PC-9 (cell line): Measurements from ENCODE around the gene IDH3G. TPM values are rescaled to one million over a fixed set of nuclear protein-coding genes. Genes with fewer than 3 reads are reported as not detected.

Experiments
- BruUV-seq: library from RNA; stranded (reverse); fragments of 400-500 nt; replicated peaks from 2 replicates; lab custom pipeline; 2021; lab: Mats Ljungman, UMichigan
- CTCF ChIA-PET: fragments of 300-600 bp; sonication (Branson Sonifier 250); formaldehyde crosslinking; loops from one replicate; lab custom pipeline; 2022; ENCODE audit warnings: antibody characterized with exemption; lab: Charles Lee
- POLR2A ChIA-PET: fragments of 300-600 bp; sonication (Branson Sonifier 250); formaldehyde crosslinking; loops from one replicate; lab custom pipeline; 2022; ENCODE audit warnings: antibody characterized with exemption; ENCODE audit not compliant: unreplicated experiment; lab: Charles Lee
- DNase-seq, 2 experiments: peaks; one replicate each; pipeline versions ENCODE4 v3.0.0 to v3.0.0-alpha.2; 2015 to 2022; ENCODE audit warnings: mixed read lengths in 1 of 2
- H2AFZ ChIP-seq: fragments of 200-600 bp; sonication (generic); 2 replicates; pipeline ENCODE4 v1.8.1; 2017; ENCODE audit warnings: antibody characterized with exemption
- H3F3A ChIP-seq: fragments of 200-600 bp; sonication (generic); 2 replicates; pipeline ENCODE4 v1.8.1; 2017; ENCODE audit warnings: antibody characterized with exemption, mild to moderate bottlenecking, low read depth; ENCODE audit not compliant: insufficient read depth
- H3K27ac ChIP-seq: fragments of 200-600 bp; sonication (generic); 2 replicates; pipeline ENCODE4 v1.6.1; 2016; ENCODE audit warnings: mixed run types
- H3K27me3 ChIP-seq: fragments of 200-600 bp; sonication (generic); 2 replicates; pipeline ENCODE4 v1.6.1; 2016; ENCODE audit warnings: low read depth, mixed run types; ENCODE audit not compliant: insufficient read depth
- H3K36me3 ChIP-seq: fragments of 200-600 bp; sonication (generic); 2 replicates; pipeline ENCODE4 v1.6.1; 2016; ENCODE audit warnings: low read depth, mixed run types
- H3K4me1 ChIP-seq: fragments of 200-600 bp; sonication (generic); replicated peaks from 2 replicates; pipeline ENCODE4 v1.6.1; 2016; ENCODE audit warnings: mixed run types; ENCODE audit not compliant: insufficient read depth
- H3K4me2 ChIP-seq: fragments of 200-600 bp; sonication (generic); 2 replicates; pipeline ENCODE4 v1.6.1; 2017; ENCODE audit warnings: mixed run types
- H3K4me3 ChIP-seq: fragments of 200-600 bp; sonication (generic); 2 replicates; pipeline ENCODE4 v1.6.1; 2016; ENCODE audit warnings: mixed run types
- H3K79me2 ChIP-seq: fragments of 200-600 bp; sonication (generic); 2 replicates; pipeline ENCODE4 v1.6.1; 2017; ENCODE audit warnings: low read depth, mixed run types
- H3K9me2 ChIP-seq: fragments of 200-600 bp; sonication (generic); 2 replicates; pipeline ENCODE4 v1.8.1; 2017; ENCODE audit warnings: mild to moderate bottlenecking; ENCODE audit not compliant: insufficient read depth
- H3K9me3 ChIP-seq: fragments of 200-600 bp; sonication (generic); 2 replicates; pipeline ENCODE4 v1.8.1; 2016; ENCODE audit warnings: low read depth; ENCODE audit not compliant: insufficient read depth
- H4K20me1 ChIP-seq: fragments of 200-600 bp; sonication (generic); 2 replicates; pipeline ENCODE4 v1.8.1; 2017; ENCODE audit not compliant: insufficient read depth
- EZH2 ChIP-seq: fragments of 200-600 bp; sonication (generic); IDR thresholded peaks from 2 replicates; pipeline ENCODE4 v1.8.0; 2017; ENCODE audit warnings: antibody characterized with exemption, low read depth
- intact Hi-C: fragments of 100-400 bp; cut with micrococcal nuclease; formaldehyde crosslinking; loops from one replicate; pipeline ENCODE4 v1.10.0; 2022; ENCODE audit not compliant: unreplicated experiment
- total RNA-seq: library from RNA; stranded (reverse); gene quantifications from 2 replicates; pipeline ENCODE4 v1.2.3, GENCODE V29; 2021
- TF ChIP-seq, protein P1 (sequence below): fragments of 200-600 bp; sonication (generic); conservative IDR thresholded peaks from 2 replicates; pipeline ENCODE4 v1.6.1; 2017; ENCODE audit warnings: mixed run types, antibody characterized with exemption, mild to moderate bottlenecking, moderate library complexity

IDH3G gene
- total RNA-seq, 1 experiment from 2014 or later, result 63.4 TPM

DNA sequence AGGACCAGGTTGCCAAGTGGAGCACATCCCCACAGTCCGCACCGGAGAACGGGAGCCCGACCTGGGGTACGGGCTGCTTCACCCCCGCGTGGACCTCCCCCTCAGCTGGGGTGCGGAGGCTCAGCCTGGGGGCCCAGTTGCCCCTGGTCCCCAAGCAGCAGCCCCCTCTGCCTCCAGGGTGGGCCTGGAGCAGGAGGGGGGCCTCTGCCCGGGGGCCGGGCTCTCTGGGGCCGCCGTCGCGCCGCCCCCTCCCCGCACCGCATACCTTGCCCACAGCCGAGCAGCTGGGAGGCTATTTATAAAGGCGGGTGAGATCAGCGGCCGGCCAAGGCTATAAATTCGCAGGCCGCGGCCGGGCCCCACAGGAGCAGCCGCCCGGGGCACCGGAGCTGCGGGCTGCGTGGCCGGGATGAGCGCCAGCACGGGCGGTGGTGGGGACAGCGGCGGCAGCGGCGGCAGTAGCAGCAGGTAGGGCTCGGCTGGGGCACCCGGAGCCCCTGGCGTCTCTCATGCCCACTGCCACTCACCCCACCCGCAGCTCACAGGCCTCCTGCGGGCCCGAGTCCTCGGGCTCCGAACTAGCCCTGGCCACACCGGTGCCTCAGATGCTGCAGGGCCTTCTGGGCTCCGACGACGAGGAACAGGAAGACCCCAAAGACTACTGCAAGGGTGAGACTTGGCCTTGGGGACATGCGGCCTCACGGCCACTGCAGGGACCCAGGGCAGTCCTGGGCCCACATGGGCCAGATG lies 13.3 kb downstream of the IDH3G start, which contains the start of gene SRPK3:
Gene SRPK3 (plus strand): TSS at position 364 of the 750 bp plus-strand sequence. CDS start 46 bp downstream, at position 410.
- Histone ChIP-seq H3K36me3 (no peaks in the 10 kb centered on the region), H3K27ac (no peak within 1 kb of the TSS), H3K4me1 (no peaks in the 10 kb centered on the region), H3K9me3 (no peaks in the 10 kb centered on the region), H3K79me2 (no peaks in the 10 kb centered on the region), H4K20me1 (no peaks in the 10 kb centered on the region), H3F3A (no peaks in the 10 kb centered on the region), H3K9me2 (no peaks in the 10 kb centered on the region), H3K4me2 (no peak within 1 kb of the TSS), H3K27me3 (no peaks in the 10 kb centered on the region), H2AFZ (no peak within 1 kb of the TSS), H3K4me3 (no peak within 1 kb of the TSS)
- BruUV-seq, result no TSS peak
- intact Hi-C loops, result no loop called here
- no peak for DNase-seq
- TF ChIP-seq, protein P1, sequence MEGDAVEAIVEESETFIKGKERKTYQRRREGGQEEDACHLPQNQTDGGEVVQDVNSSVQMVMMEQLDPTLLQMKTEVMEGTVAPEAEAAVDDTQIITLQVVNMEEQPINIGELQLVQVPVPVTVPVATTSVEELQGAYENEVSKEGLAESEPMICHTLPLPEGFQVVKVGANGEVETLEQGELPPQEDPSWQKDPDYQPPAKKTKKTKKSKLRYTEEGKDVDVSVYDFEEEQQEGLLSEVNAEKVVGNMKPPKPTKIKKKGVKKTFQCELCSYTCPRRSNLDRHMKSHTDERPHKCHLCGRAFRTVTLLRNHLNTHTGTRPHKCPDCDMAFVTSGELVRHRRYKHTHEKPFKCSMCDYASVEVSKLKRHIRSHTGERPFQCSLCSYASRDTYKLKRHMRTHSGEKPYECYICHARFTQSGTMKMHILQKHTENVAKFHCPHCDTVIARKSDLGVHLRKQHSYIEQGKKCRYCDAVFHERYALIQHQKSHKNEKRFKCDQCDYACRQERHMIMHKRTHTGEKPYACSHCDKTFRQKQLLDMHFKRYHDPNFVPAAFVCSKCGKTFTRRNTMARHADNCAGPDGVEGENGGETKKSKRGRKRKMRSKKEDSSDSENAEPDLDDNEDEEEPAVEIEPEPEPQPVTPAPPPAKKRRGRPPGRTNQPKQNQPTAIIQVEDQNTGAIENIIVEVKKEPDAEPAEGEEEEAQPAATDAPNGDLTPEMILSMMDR, result no peak
- TF ChIP-seq EZH2, result no peak
- CTCF ChIA-PET, result no interaction called here
- POLR2A ChIA-PET, result no interaction called here

DNA sequence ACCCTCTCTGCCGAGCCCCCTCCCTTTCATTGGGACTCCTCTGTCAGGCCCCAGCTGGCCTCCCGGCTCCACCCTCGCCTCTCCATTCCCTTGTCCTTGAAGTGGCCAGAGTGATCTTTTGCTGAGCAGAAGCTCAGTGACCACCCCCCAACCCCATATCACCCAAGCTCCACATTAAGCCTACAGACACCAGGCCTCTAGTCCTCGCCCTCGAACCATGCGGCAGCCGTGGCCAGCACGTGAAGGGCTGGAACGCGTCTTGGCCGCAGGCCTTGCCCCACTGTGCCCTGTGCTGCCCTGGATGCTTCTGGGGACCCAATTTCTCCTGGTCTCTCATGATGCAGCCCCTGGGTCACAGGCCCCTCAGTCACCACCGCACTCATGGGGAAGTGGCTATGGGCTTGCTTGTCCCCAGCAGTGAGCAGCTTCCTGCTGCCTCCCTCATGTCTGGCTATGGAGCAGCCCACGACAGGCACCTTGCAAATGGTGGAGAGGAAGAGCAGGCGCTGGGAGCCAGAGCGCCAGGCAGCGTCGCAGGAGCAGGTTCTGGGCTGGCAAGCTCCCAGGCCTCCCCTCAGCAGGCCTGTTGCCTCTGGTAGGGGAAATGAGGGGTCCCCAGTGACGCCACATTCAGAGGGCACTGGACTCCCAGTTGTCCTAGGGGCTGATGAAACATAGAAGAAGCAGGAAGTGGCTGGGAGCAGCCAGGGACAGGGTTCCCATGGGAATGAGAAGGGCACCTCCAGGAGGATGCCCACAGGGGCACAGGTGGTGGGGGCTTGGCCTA lies 14.1 kb downstream of the IDH3G start:
- no peaks in the 10 kb centered on the region for H3K36me3 ChIP-seq
- no peak overlapping the region for H3K27ac ChIP-seq
- DNase-seq, result no peak
- BruUV-seq, result no TSS peak
- no peak overlapping the region for H3K4me2 ChIP-seq
- POLR2A ChIA-PET, result interaction anchor here (0.6 kb wide), 1 partner anchor 48 kb away, joined by 3 read pairs; no protein-coding TSS in a partner anchor
- no peak overlapping the region for H2AFZ ChIP-seq
- no peak overlapping the region for H3K4me3 ChIP-seq
- no peaks in the 10 kb centered on the region for H3K9me3 ChIP-seq
- no peaks in the 10 kb centered on the region for H3K9me2 ChIP-seq
- no peaks in the 10 kb centered on the region for H3K4me1 ChIP-seq
- no peaks in the 10 kb centered on the region for H3K79me2 ChIP-seq
- H3K27me3 ChIP-seq, result no peaks in the 10 kb centered on the region
- intact Hi-C loops, result no loop called here
- CTCF ChIA-PET, result interaction anchor here (0.7 kb wide), 1 partner anchor 486 kb away, joined by 3 read pairs; no protein-coding TSS in a partner anchor
- TF ChIP-seq, protein P1, result no peak
- no peak for TF ChIP-seq EZH2
- H3F3A ChIP-seq, result no peaks in the 10 kb centered on the region
- H4K20me1 ChIP-seq, result no peaks in the 10 kb centered on the region

DNA sequence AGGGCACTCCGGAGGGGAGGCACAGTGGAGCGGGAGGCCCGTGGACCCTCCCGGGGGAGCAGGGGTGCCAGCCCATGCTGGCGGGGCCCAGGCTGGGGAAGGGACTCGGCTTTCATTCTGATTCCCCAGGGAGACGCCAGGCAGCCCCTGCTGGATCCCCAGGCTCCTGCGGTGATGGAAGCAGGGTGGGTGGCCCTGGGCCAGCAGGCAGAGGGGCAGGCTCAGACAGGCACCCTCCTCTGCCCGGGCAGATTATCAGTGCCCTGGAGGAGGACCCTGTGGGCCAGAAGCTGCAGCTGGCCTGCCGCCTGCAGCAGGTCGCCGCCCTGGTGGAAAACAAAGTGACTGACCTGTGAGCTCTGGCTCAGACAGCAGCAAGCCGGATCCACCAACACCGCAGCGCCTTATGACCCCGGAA lies 15.5 kb downstream of the IDH3G start:
- Histone ChIP-seq H3K9me3 (no peaks in the 10 kb centered on the region), H3K9me2 (no peaks in the 10 kb centered on the region), H3K4me1 (no peaks in the 10 kb centered on the region), H3K4me3 (no peak overlapping the region), H3K27ac (no peak overlapping the region), H3K79me2 (no peaks in the 10 kb centered on the region), H4K20me1 (no peaks in the 10 kb centered on the region), H3F3A (no peaks in the 10 kb centered on the region), H3K4me2 (no peak overlapping the region), H2AFZ (no peak overlapping the region), H3K36me3 (no peaks in the 10 kb centered on the region), H3K27me3 (no peaks in the 10 kb centered on the region)
- ChIA-PET POLR2A (no interaction called here), CTCF (no interaction called here)
- intact Hi-C loops, result no loop called here
- TF ChIP-seq, protein P1, result no peak
- no peak for TF ChIP-seq EZH2
- no TSS peak for BruUV-seq
- DNase-seq, result no peak
